ENCODE results near the gene ANKMY1.

ANKMY1 gene

DNA sequence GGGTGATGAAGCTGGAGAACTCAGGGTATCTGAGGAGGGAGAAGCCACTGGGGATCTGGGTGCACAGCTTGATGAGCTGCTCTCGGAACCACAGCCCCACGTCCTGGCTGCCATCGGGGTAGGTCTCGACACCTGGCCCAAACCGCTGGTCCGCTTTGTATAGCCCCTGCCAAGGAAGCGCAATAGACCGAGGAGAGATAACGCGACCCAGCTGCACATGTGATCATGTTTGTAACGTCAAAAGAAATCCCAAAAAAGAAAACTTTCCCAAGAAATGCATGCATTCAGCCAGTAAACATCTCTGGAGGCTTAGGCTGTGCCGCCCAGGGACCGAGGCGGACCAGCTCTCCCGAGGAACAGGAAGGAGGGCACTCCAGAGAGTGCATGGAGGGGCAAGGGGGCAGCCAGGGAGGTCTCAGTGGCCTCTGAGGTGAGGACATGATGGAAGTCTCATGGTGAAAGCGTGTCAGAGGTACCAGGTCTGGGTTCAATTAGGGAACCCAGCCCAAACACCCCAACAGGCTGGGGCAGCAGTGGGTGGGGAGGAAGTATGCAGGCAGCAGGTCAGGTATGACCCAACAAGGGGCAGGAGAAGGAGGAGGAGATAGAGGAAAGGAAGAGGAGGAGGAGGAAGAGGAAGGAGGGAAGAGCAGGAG lies 28.3 kb downstream of the ANKMY1 start:
- Histone ChIP-seq H3K27me3 (ENCODE audit: insufficient read depth, poor library complexity, severe bottlenecking) (no peaks in the 10 kb centered on the region), H3K27ac (replicated peaks) (no peak overlapping the region), H3K4me3 (replicated peaks; ENCODE audit: insufficient read depth, low read length) (no peak overlapping the region)
- TF ChIP-seq, protein P1, sequence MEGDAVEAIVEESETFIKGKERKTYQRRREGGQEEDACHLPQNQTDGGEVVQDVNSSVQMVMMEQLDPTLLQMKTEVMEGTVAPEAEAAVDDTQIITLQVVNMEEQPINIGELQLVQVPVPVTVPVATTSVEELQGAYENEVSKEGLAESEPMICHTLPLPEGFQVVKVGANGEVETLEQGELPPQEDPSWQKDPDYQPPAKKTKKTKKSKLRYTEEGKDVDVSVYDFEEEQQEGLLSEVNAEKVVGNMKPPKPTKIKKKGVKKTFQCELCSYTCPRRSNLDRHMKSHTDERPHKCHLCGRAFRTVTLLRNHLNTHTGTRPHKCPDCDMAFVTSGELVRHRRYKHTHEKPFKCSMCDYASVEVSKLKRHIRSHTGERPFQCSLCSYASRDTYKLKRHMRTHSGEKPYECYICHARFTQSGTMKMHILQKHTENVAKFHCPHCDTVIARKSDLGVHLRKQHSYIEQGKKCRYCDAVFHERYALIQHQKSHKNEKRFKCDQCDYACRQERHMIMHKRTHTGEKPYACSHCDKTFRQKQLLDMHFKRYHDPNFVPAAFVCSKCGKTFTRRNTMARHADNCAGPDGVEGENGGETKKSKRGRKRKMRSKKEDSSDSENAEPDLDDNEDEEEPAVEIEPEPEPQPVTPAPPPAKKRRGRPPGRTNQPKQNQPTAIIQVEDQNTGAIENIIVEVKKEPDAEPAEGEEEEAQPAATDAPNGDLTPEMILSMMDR (IDR thresholded peaks at IDR 0.05; ENCODE audit: insufficient read depth, low read length), result no peak
- TF ChIP-seq SPI1 (IDR thresholded peaks at IDR 0.05; ENCODE audit: borderline replicate concordance, low read depth) (no peak), POLR2AphosphoS5 (IDR thresholded peaks at IDR 0.05; ENCODE audit: low read depth) (no peak), GABPA (IDR thresholded peaks at IDR 0.05; ENCODE audit: low read depth) (no peak)
- TF ChIP-seq, protein P2, sequence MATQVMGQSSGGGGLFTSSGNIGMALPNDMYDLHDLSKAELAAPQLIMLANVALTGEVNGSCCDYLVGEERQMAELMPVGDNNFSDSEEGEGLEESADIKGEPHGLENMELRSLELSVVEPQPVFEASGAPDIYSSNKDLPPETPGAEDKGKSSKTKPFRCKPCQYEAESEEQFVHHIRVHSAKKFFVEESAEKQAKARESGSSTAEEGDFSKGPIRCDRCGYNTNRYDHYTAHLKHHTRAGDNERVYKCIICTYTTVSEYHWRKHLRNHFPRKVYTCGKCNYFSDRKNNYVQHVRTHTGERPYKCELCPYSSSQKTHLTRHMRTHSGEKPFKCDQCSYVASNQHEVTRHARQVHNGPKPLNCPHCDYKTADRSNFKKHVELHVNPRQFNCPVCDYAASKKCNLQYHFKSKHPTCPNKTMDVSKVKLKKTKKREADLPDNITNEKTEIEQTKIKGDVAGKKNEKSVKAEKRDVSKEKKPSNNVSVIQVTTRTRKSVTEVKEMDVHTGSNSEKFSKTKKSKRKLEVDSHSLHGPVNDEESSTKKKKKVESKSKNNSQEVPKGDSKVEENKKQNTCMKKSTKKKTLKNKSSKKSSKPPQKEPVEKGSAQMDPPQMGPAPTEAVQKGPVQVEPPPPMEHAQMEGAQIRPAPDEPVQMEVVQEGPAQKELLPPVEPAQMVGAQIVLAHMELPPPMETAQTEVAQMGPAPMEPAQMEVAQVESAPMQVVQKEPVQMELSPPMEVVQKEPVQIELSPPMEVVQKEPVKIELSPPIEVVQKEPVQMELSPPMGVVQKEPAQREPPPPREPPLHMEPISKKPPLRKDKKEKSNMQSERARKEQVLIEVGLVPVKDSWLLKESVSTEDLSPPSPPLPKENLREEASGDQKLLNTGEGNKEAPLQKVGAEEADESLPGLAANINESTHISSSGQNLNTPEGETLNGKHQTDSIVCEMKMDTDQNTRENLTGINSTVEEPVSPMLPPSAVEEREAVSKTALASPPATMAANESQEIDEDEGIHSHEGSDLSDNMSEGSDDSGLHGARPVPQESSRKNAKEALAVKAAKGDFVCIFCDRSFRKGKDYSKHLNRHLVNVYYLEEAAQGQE (IDR thresholded peaks at IDR 0.05; ENCODE audit: insufficient replicate concordance, low read depth), result no peak
- no peak for DNase-seq (ENCODE audit: low read depth in 1 of 2, low spot score in 1 of 2)

DNA sequence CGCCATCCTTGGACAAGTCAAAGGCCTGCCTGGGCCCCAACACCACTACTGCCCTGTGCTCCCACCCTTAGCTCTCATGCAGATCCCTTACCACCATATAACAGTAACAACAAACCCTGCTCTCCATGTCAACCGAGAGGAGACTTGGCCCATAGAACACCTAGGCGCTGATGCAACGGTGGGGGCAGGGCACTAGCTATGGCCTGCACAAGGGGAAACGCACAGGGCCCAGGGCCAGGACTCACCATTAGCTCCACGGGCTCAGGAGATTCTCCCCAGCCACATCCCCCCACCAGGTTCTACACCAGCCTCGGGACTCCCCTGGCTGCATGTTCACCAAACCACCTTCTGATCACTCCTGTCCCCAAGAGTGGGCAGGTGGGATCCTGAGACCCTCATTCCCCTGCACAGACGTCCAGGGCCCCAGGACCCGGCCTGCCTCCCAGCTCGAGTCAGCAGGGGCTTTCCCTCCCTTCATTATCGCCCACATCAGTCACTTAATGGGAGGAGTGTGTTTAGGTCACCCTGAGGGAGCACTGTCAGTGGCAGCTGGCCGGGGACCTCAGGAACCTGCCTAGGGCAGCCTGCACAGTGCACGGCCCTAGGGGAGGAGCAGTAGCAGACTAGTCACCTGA lies 29.3 kb downstream of the ANKMY1 start:
- H3K27ac ChIP-seq (replicated peaks), result no peak overlapping the region
- H3K4me3 ChIP-seq (replicated peaks; ENCODE audit: insufficient read depth, low read length), result no peak overlapping the region
- no peak for DNase-seq (ENCODE audit: low read depth in 1 of 2, low spot score in 1 of 2)
- H3K27me3 ChIP-seq (ENCODE audit: insufficient read depth, poor library complexity, severe bottlenecking), result no peaks in the 10 kb centered on the region
- no peak for TF ChIP-seq GABPA (IDR thresholded peaks at IDR 0.05; ENCODE audit: low read depth)
- TF ChIP-seq, protein P2 (IDR thresholded peaks at IDR 0.05; ENCODE audit: insufficient replicate concordance, low read depth), result no peak
- TF ChIP-seq, protein P1 (IDR thresholded peaks at IDR 0.05; ENCODE audit: insufficient read depth, low read length), result no peak
- no peak for TF ChIP-seq POLR2AphosphoS5 (IDR thresholded peaks at IDR 0.05; ENCODE audit: low read depth)
- no peak for TF ChIP-seq SPI1 (IDR thresholded peaks at IDR 0.05; ENCODE audit: borderline replicate concordance, low read depth)

DNA sequence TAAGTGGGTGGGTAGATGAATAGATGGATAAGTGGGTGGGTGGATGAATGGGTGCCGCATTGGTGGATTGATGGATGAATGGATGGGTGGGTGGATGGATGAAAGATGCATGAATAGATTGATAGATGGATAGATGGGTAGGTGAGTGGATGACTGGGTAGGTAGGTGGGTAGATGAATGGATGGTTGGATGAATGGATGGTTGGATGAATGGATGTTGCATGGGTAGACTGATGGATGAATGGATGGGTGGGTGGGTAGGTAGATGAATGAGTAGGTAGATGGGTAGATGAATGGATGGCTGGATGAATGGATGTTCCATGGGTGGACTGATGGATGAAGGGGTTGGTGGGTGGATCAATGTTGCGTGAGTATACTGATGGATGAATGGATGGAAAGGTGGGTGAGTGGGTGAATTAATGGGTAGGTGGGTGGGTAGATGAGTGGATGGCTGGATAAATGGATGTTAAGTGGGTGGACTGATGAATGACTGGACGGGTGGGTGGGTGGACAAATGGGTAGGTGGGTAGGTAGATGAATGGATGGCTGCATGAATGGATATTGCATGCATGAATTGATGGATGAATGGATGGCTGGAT lies 30.5 kb downstream of the ANKMY1 start:
- Histone ChIP-seq H3K27ac (replicated peaks) (no peak overlapping the region), H3K4me3 (replicated peaks; ENCODE audit: insufficient read depth, low read length) (no peak overlapping the region), H3K27me3 (ENCODE audit: insufficient read depth, poor library complexity, severe bottlenecking) (no peaks in the 10 kb centered on the region)
- TF ChIP-seq, protein P2 (IDR thresholded peaks at IDR 0.05; ENCODE audit: insufficient replicate concordance, low read depth), result no peak
- TF ChIP-seq GABPA (IDR thresholded peaks at IDR 0.05; ENCODE audit: low read depth), result no peak
- no peak for TF ChIP-seq POLR2AphosphoS5 (IDR thresholded peaks at IDR 0.05; ENCODE audit: low read depth)
- TF ChIP-seq, protein P1 (IDR thresholded peaks at IDR 0.05; ENCODE audit: insufficient read depth, low read length), result no peak
- no peak for TF ChIP-seq SPI1 (IDR thresholded peaks at IDR 0.05; ENCODE audit: borderline replicate concordance, low read depth)
- no peak for DNase-seq (ENCODE audit: low read depth in 1 of 2, low spot score in 1 of 2)
